GM12878 (cell line): ENCODE results near the gene DHX34. TPM values are rescaled to one million over a fixed set of nuclear protein-coding genes. Genes with fewer than 3 reads are reported as not detected.
"Not testable (repeated sequence)": the region's sequence is repeated elsewhere in the genome, so short reads cannot be mapped to it uniquely, and the experiment has no call there.

Experiments used
- ATAC-seq: fragments of 200-7000 bp; cut with Tn5 transposase; 3 replicates; pipeline ENCODE4 v1.9.1; 2020; ENCODE audit warnings: mild to moderate bottlenecking, moderate library complexity
- BruUV-seq: library from RNA; stranded (reverse); fragments of 400-500 nt; replicated peaks from 2 replicates; lab custom pipeline; 2021; lab: Mats Ljungman, UMichigan
- CTCF ChIA-PET: fragments of 300-600 bp; sonication (Branson Sonifier 250); formaldehyde crosslinking; extraction: SDS; loops from one replicate; lab custom pipeline; 2021; ENCODE audit warnings: inconsistent platforms; lab: Yijun Ruan, JAX
- POLR2A ChIA-PET: fragments of 350-600 bp; formaldehyde crosslinking; extraction: SDS; loops from one replicate; lab custom pipeline; 2021; ENCODE audit warnings: inconsistent platforms; lab: Charles Lee
- RAD21 ChIA-PET: fragments of 300-600 bp; sonication (Branson Sonifier 250); formaldehyde crosslinking; loops from one replicate; lab custom pipeline; 2023; ENCODE audit warnings: antibody characterized with exemption; ENCODE audit not compliant: unreplicated experiment; lab: Charles Lee
- SMC1A ChIA-PET: fragments of 300-600 bp; sonication (Branson Sonifier 250); formaldehyde crosslinking; loops from one replicate; lab custom pipeline; 2023; ENCODE audit not compliant: unreplicated experiment, uncharacterized antibody; lab: Charles Lee
- DNase-seq: peaks from one replicate; pipeline ENCODE4 v3.0.0-alpha.2; 2011; ENCODE audit warnings: low read depth, low spot score
- FAIRE-seq: peaks from 3 replicates; lab custom pipeline; 2011; peaks lifted over from hg19 to GRCh38; lab: Jason Lieb, UNC
- H2AFZ ChIP-seq: 2 replicates; pipeline ENCODE4 v1.6.0; 2011; ENCODE audit warnings: low read depth, low read length, control low read depth; ENCODE audit not compliant: control insufficient read depth
- H3K27ac ChIP-seq: 2 replicates; pipeline ENCODE4 v1.5.1; 2011; ENCODE audit warnings: control low read depth; ENCODE audit not compliant: control insufficient read depth, insufficient read depth
- H3K27me3 ChIP-seq, 2 experiments: replicated peaks in 1 of 2; 2 replicates each; pipeline versions ENCODE4 v1.6.0 to v1.6.1; 2011; ENCODE audit warnings: low read length in 1 of 2; ENCODE audit not compliant: control insufficient read depth in 2 of 2, insufficient read depth in 2 of 2
- H3K36me3 ChIP-seq, 2 experiments: 2 replicates each; pipeline ENCODE4 v1.5.1; 2011; ENCODE audit warnings: low read length in 1 of 2; ENCODE audit not compliant: control insufficient read depth in 2 of 2, insufficient read depth in 2 of 2
- H3K4me1 ChIP-seq: 2 replicates; pipeline ENCODE4 v1.6.1; 2011; ENCODE audit warnings: mild to moderate bottlenecking, low read length, moderate library complexity, mixed read lengths; ENCODE audit not compliant: control insufficient read depth, insufficient read depth
- H3K4me2 ChIP-seq: 2 replicates; pipeline ENCODE4 v1.6.0; 2011; ENCODE audit warnings: control low read depth; ENCODE audit not compliant: control insufficient read depth, insufficient read depth
- H3K4me3 ChIP-seq: fragments of 200-600 bp; sonication (generic); 2 replicates; pipeline ENCODE4 v1.5.1; 2016
- H3K79me2 ChIP-seq: 2 replicates; pipeline ENCODE4 v1.6.0; 2011; ENCODE audit warnings: low read length; ENCODE audit not compliant: control insufficient read depth, insufficient read depth
- H3K9ac ChIP-seq: 2 replicates; pipeline ENCODE4 v1.8.0; 2011; ENCODE audit warnings: low read length, control low read depth, mixed read lengths; ENCODE audit not compliant: control insufficient read depth, insufficient read depth
- H3K9me3 ChIP-seq: replicated peaks from 3 replicates; pipeline ENCODE4 v1.5.1; 2011; ENCODE audit warnings: mild to moderate bottlenecking, low read length; ENCODE audit not compliant: control insufficient read depth, insufficient read depth
- H4K20me1 ChIP-seq: 2 replicates; pipeline ENCODE4 v1.6.0; 2011; ENCODE audit not compliant: control insufficient read depth, insufficient read depth
- HDAC6 ChIP-seq: fragments of 200-600 bp; sonication (generic); IDR thresholded peaks from one replicate; pipeline ENCODE4 v1.8.0; 2017; ENCODE audit warnings: antibody characterized with exemption; ENCODE audit not compliant: unreplicated experiment
- RB1 ChIP-seq: fragments of 450-650 bp; formaldehyde crosslinking; IDR thresholded peaks from 2 replicates; pipeline ENCODE4 v1.6.1; 2017; ENCODE audit warnings: mild to moderate bottlenecking, borderline replicate concordance
- ZNF274 ChIP-seq: IDR thresholded peaks from one replicate; pipeline ENCODE4 v1.8.0; 2011; ENCODE audit not compliant: insufficient read length, insufficient read depth
- WGBS: methylation state at CpG from one replicate; pipeline ENCODE4 v1.1.6; 2016; ENCODE audit warnings: low lambda C conversion rate; ENCODE audit not compliant: insufficient replicate concordance, insufficient coverage; ENCODE audit errors: missing lambda C conversion rate; 5-methylcytosine and 5-hydroxymethylcytosine counted together
- in situ Hi-C: fragments of 300-500 bp; cut with MboI; formaldehyde crosslinking; loops from 9 replicates; pipeline ENCODE4 v1.14.3; 2018; ENCODE audit warnings: mixed read lengths
- intact Hi-C: fragments of 100-400 bp; cut with micrococcal nuclease; formaldehyde crosslinking; loops from one replicate; pipeline ENCODE4 v1.14.2; 2022; ENCODE audit not compliant: unreplicated experiment
- polyA plus RNA-seq, 11 experiments: library from polyadenylated mRNA; depleted of rRNA in 4 of 11; unstranded in 6 of 11; stranded (reverse) in 5 of 11; fragments of >200 nt; fragmentation: Nextera tagmentation in 4 of 11; fragmentation: Illumina TruSeq in 1 of 11; extraction: Ambion mirVana in 4 of 11; extraction: Trizol in 1 of 11; gene quantifications; 1 replicate in 1 of 11; 2 replicates in 10 of 11; pipeline versions ENCODE4 v1.2.1 to v1.2.3, GENCODE V29; 2011 to 2016; ENCODE audit warnings: inconsistent platforms in 2 of 11, missing spikeins in 2 of 11, low read depth in 1 of 11
- total RNA-seq, 4 experiments: library from RNA; depleted of rRNA in 3 of 4; stranded (reverse); fragments of >200 nt in 3 of 4; fragmentation: Illumina TruSeq in 1 of 4; extraction: Trizol in 1 of 4; gene quantifications; 2 replicates each; pipeline versions ENCODE4 v1.2.1 to v1.2.3, GENCODE V29; 2013 to 2021

Gene DHX34
- total and polyA plus RNA-seq, 10 of the 15 experiments (the other 5 are each of a cell fraction or from before 2014, with no cell fraction given): 0.19 to 16.9 (median 10.5) TPM

GRCh38 chr19:47388721-47389120 is 39.6 kb downstream of the DHX34 start:
- intact Hi-C loops, H3K36me3 ChIP-seq, H3K4me3 ChIP-seq, RAD21 ChIA-PET, H3K79me2 ChIP-seq, H3K9me3 ChIP-seq, BruUV-seq, H3K27ac ChIP-seq, H3K9ac ChIP-seq, H3K4me2 ChIP-seq, DNase-seq, H4K20me1 ChIP-seq, H2AFZ ChIP-seq, H3K4me1 ChIP-seq, FAIRE-seq, H3K27me3 ChIP-seq: not testable (repeated sequence)
- CTCF ChIA-PET: interaction anchor here (0.6 to 1.5 kb wide), 5 partner anchors 84 to 481 kb away, joined by 3 to 5 read pairs (median 3); partner anchors contain the start of gene INAFM1
- ATAC-seq: peak; percentile 19; the same call in 1 of the 3 replicates
- POLR2A ChIA-PET: interaction anchor here (0.6 kb wide), 1 partner anchor 111 kb away, joined by 4 read pairs; no protein-coding TSS in a partner anchor
- SMC1A ChIA-PET: interaction anchor here (0.8 to 1.4 kb wide), 2 partner anchors 40 to 104 kb away, joined by 3 read pairs; partner anchors contain the start of gene DHX34
- 61% methylated on average over 5 of the region's 5 CpGs for WGBS
- in situ Hi-C loops: loop anchor here (5.0 kb wide), 1 partner anchor 91 kb away; no protein-coding TSS in a partner anchor

- WGBS: 62% methylated on average over 9 of the region's 9 CpGs
- H3K27me3 ChIP-seq: no peaks in the 10 kb centered on the region
- no peak for FAIRE-seq
- no peak for TF ChIP-seq RB1
- no peak for TF ChIP-seq HDAC6
- no peak for TF ChIP-seq ZNF274
- DNase-seq: no peak
- H3K4me3 ChIP-seq: no peak overlapping the region
- H3K27ac ChIP-seq: no peak overlapping the region
- H2AFZ ChIP-seq: peak overlapping the region; percentile 23; the same call in 1 of the 2 replicates
- no peaks in the 10 kb centered on the region for H3K36me3 ChIP-seq
- intact Hi-C loops (no loop called here), in situ Hi-C loops (loop anchor here (5.0 kb wide), 1 partner anchor 92 kb away; no protein-coding TSS in a partner anchor)
- H3K9ac ChIP-seq: no peak overlapping the region; the same call in 1 of the 2 replicates
- no peaks in the 10 kb centered on the region for H3K9me3 ChIP-seq
- no peaks in the 10 kb centered on the region for H3K79me2 ChIP-seq
- CTCF ChIA-PET: interaction anchor here (0.6 to 1.5 kb wide), 5 partner anchors 84 to 480 kb away, joined by 3 to 5 read pairs (median 3); partner anchors contain the start of gene INAFM1
- POLR2A ChIA-PET: interaction anchor here (0.6 kb wide), 1 partner anchor 112 kb away, joined by 4 read pairs; no protein-coding TSS in a partner anchor
- BruUV-seq: no TSS peak
- ATAC-seq: no peak
- no peaks in the 10 kb centered on the region for H4K20me1 ChIP-seq
- no peaks in the 10 kb centered on the region for H3K4me1 ChIP-seq
- SMC1A ChIA-PET: interaction anchor here (0.8 to 1.4 kb wide), 3 partner anchors 40 to 105 kb away, joined by 3 read pairs; partner anchors contain the start of gene DHX34
- RAD21 ChIA-PET: interaction anchor here (3.4 kb wide), 1 partner anchor 90 kb away, joined by 21 read pairs; no protein-coding TSS in a partner anchor
- H3K4me2 ChIP-seq: no peak overlapping the region
These were observed 40.0 kb downstream of the DHX34 start for GRCh38 chr19:47389150-47389556.
